H9 (cell line): ENCODE measurements around the gene RIMBP2. TPM values are rescaled to one million over a fixed set of nuclear protein-coding genes. Genes with fewer than 3 reads are reported as not detected.

Experiments used
- DNase-seq: peaks from one replicate; pipeline ENCODE4 v3.0.0-alpha.2; 2017
- H2AFZ ChIP-seq: one replicate; pipeline ENCODE4 v1.6.1; 2013; ENCODE audit warnings: mild to moderate bottlenecking, low read length, control low read depth, moderate library complexity
- H2AK5ac ChIP-seq: 2 replicates; pipeline ENCODE4 v1.6.1; 2013; ENCODE audit warnings: low read length, control low read depth, mixed read lengths; ENCODE audit not compliant: insufficient read length
- H2BK120ac ChIP-seq: one replicate; pipeline ENCODE4 v1.6.1; 2013; ENCODE audit warnings: low read depth, mild to moderate bottlenecking, low read length, control low read depth, inconsistent platforms; ENCODE audit not compliant: poor library complexity, severe bottlenecking
- H2BK12ac ChIP-seq: 2 replicates; pipeline ENCODE4 v1.6.1; 2013; ENCODE audit warnings: low read length, control low read depth, mixed read lengths, low read depth; ENCODE audit not compliant: insufficient read length
- H2BK15ac ChIP-seq: 2 replicates; pipeline ENCODE4 v1.6.1; 2013; ENCODE audit warnings: low read depth, low read length, control low read depth
- H2BK20ac ChIP-seq: one replicate; pipeline ENCODE4 v1.6.1; 2013; ENCODE audit warnings: low read depth, mild to moderate bottlenecking, low read length, control low read depth, inconsistent platforms; ENCODE audit not compliant: poor library complexity, severe bottlenecking
- H2BK5ac ChIP-seq: 2 replicates; pipeline ENCODE4 v1.6.1; 2013; ENCODE audit warnings: low read length, control low read depth, mixed read lengths; ENCODE audit not compliant: insufficient read length
- H3K14ac ChIP-seq: 2 replicates; pipeline ENCODE4 v1.6.1; 2013; ENCODE audit warnings: low read length, control low read depth; ENCODE audit not compliant: insufficient read depth
- H3K18ac ChIP-seq: 2 replicates; pipeline ENCODE4 v1.6.1; 2013; ENCODE audit warnings: low read depth, mild to moderate bottlenecking, mixed read lengths, low read length, control low read depth; ENCODE audit not compliant: insufficient read length
- H3K23ac ChIP-seq: 2 replicates; pipeline ENCODE4 v1.6.1; 2013; ENCODE audit warnings: low read length, control low read depth, mixed read lengths, low read depth; ENCODE audit not compliant: insufficient read length
- H3K23me2 ChIP-seq: 2 replicates; pipeline ENCODE4 v1.6.1; 2013; ENCODE audit warnings: low read depth, mild to moderate bottlenecking, mixed read lengths, low read length, control low read depth; ENCODE audit not compliant: insufficient read length, poor library complexity, severe bottlenecking
- H3K27ac ChIP-seq: 2 replicates; pipeline ENCODE4 v1.5.1; 2013; ENCODE audit warnings: low read length, control low read depth, mixed read lengths, low read depth; ENCODE audit not compliant: insufficient read length
- H3K27me3 ChIP-seq: 2 replicates; pipeline ENCODE4 v1.6.1; 2013; ENCODE audit warnings: low read length, control low read depth, inconsistent platforms; ENCODE audit not compliant: insufficient read depth
- H3K4ac ChIP-seq: 2 replicates; pipeline ENCODE4 v1.6.1; 2013; ENCODE audit warnings: low read depth, mild to moderate bottlenecking, control low read depth, inconsistent platforms, low read length, moderate library complexity
- H3K4me1 ChIP-seq: 2 replicates; pipeline ENCODE4 v1.6.1; 2013; ENCODE audit warnings: low read length, control low read depth, inconsistent platforms; ENCODE audit not compliant: insufficient read depth
- H3K4me2 ChIP-seq: 2 replicates; pipeline ENCODE4 v1.6.1; 2013; ENCODE audit warnings: low read length, control low read depth, mixed read lengths; ENCODE audit not compliant: insufficient read length, insufficient read depth
- H3K56ac ChIP-seq: 2 replicates; pipeline ENCODE4 v1.6.1; 2013; ENCODE audit warnings: low read depth, mild to moderate bottlenecking, mixed read lengths, low read length, control low read depth; ENCODE audit not compliant: insufficient read length
- H3K79me1 ChIP-seq: 2 replicates; pipeline ENCODE4 v1.6.1; 2013; ENCODE audit warnings: low read depth, mild to moderate bottlenecking, moderate library complexity, low read length, control low read depth, inconsistent platforms; ENCODE audit not compliant: insufficient read depth, poor library complexity, severe bottlenecking
- H3K79me2 ChIP-seq: 2 replicates; pipeline ENCODE4 v1.6.1; 2013; ENCODE audit warnings: low read length, control low read depth, inconsistent platforms; ENCODE audit not compliant: insufficient read depth
- H3K9ac ChIP-seq: 2 replicates; pipeline ENCODE4 v1.6.1; 2013; ENCODE audit warnings: low read length, control low read depth, mixed read lengths; ENCODE audit not compliant: insufficient read length; ENCODE audit errors: extremely low read depth
- H3K9me3 ChIP-seq: one replicate; pipeline ENCODE4 v1.6.1; 2013; ENCODE audit warnings: low read depth, low read length, inconsistent platforms; ENCODE audit not compliant: control insufficient read depth
- H3T11ph ChIP-seq: one replicate; pipeline ENCODE4 v1.6.1; 2013; ENCODE audit warnings: mild to moderate bottlenecking, low read length, control low read depth, inconsistent platforms
- H4K20me1 ChIP-seq: one replicate; pipeline ENCODE4 v1.6.1; 2013; ENCODE audit not compliant: control insufficient read depth, insufficient read length, insufficient read depth
- H4K5ac ChIP-seq: 2 replicates; pipeline ENCODE4 v1.6.1; 2013; ENCODE audit warnings: low read depth, mild to moderate bottlenecking, mixed read lengths, low read length, control low read depth; ENCODE audit not compliant: insufficient read length
- H4K8ac ChIP-seq: replicated peaks from 2 replicates; pipeline ENCODE4 v1.6.1; 2013; ENCODE audit warnings: low read length, control low read depth, mixed read lengths, low read depth; ENCODE audit not compliant: insufficient read length
- H4K91ac ChIP-seq: 2 replicates; pipeline ENCODE4 v1.6.1; 2013; ENCODE audit warnings: low read depth, mild to moderate bottlenecking, moderate library complexity, mixed read lengths, low read length, control low read depth; ENCODE audit not compliant: insufficient read length
- H3K27ac Mint-ChIP-seq, 3 experiments: 2 replicates in 2 of 3; 3 replicates in 1 of 3; pipeline ENCODE4 v1.8.0; 2020 to 2021; ENCODE audit warnings: mixed read lengths in 3 of 3, mild to moderate bottlenecking in 1 of 3, moderate library complexity in 1 of 3
- H3K27me3 Mint-ChIP-seq: 2 replicates; pipeline ENCODE4 v1.8.0; 2021; ENCODE audit warnings: low read depth, mild to moderate bottlenecking, moderate library complexity, mixed read lengths
- H3K36me3 Mint-ChIP-seq, 3 experiments: 2 replicates in 2 of 3; 3 replicates in 1 of 3; pipeline ENCODE4 v1.8.0; 2020 to 2021; ENCODE audit warnings: low read depth in 3 of 3, mixed read lengths in 3 of 3; ENCODE audit not compliant: insufficient read depth in 1 of 3
- H3K4me1 Mint-ChIP-seq, 2 experiments: 2 replicates each; pipeline ENCODE4 v1.8.0; 2020; ENCODE audit warnings: mixed read lengths in 2 of 2
- H3K4me3 Mint-ChIP-seq, 2 experiments: 2 replicates in 1 of 2; 3 replicates in 1 of 2; pipeline ENCODE4 v1.8.0; 2020 to 2021; ENCODE audit warnings: mild to moderate bottlenecking in 2 of 2, mixed read lengths in 2 of 2, moderate library complexity in 1 of 2
- H3K9me3 Mint-ChIP-seq, 2 experiments: 2 replicates in 1 of 2; 3 replicates in 1 of 2; pipeline ENCODE4 v1.8.0; 2020; ENCODE audit warnings: mild to moderate bottlenecking in 2 of 2, mixed read lengths in 2 of 2, moderate library complexity in 1 of 2
- WGBS: extraction: QIAGEN DNeasy Blood & Tissue Kit; methylation state at CpG from one replicate; pipeline ENCODE4 v1.1.7; 2013; ENCODE audit warnings: missing lambda C conversion rate, low lambda C conversion rate, mixed read lengths; ENCODE audit not compliant: insufficient read length; ENCODE audit errors: extremely low coverage; 5-methylcytosine and 5-hydroxymethylcytosine counted together
- total RNA-seq: library from RNA; stranded (reverse); gene quantifications from 2 replicates; pipeline ENCODE4 v1.2.1, GENCODE V29; 2021
- TF ChIP-seq, protein P1 (sequence below): fragments of 200-600 bp; sonication (generic); conservative IDR thresholded peaks from 3 replicates; pipeline ENCODE4 v1.8.0; 2021; ENCODE audit warnings: antibody characterized with exemption, mild to moderate bottlenecking

The RIMBP2 gene
- total RNA-seq, 1 experiment from 2014 or later, result 0.70 TPM

- TF ChIP-seq, protein P1, sequence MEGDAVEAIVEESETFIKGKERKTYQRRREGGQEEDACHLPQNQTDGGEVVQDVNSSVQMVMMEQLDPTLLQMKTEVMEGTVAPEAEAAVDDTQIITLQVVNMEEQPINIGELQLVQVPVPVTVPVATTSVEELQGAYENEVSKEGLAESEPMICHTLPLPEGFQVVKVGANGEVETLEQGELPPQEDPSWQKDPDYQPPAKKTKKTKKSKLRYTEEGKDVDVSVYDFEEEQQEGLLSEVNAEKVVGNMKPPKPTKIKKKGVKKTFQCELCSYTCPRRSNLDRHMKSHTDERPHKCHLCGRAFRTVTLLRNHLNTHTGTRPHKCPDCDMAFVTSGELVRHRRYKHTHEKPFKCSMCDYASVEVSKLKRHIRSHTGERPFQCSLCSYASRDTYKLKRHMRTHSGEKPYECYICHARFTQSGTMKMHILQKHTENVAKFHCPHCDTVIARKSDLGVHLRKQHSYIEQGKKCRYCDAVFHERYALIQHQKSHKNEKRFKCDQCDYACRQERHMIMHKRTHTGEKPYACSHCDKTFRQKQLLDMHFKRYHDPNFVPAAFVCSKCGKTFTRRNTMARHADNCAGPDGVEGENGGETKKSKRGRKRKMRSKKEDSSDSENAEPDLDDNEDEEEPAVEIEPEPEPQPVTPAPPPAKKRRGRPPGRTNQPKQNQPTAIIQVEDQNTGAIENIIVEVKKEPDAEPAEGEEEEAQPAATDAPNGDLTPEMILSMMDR, result no peak
- no peak overlapping the region for H3K27ac Mint-ChIP-seq
- no peaks in the 10 kb centered on the region for H3K79me1 ChIP-seq
- no peak overlapping the region for H3K18ac ChIP-seq
- no peak overlapping the region for H2AFZ ChIP-seq
- no peak overlapping the region for H4K91ac ChIP-seq
- H3K9ac ChIP-seq, result no peak overlapping the region
- no peaks in the 10 kb centered on the region for H3K23me2 ChIP-seq
- no peaks in the 10 kb centered on the region; the same call in 1 of the 2 replicates for H3K27me3 ChIP-seq
- H3K4me1 Mint-ChIP-seq, result no peaks in the 10 kb centered on the region
- no peak overlapping the region for H3K56ac ChIP-seq
- no peak overlapping the region for H3K4ac ChIP-seq
- H3K4me1 ChIP-seq, result no peaks in the 10 kb centered on the region
- H3T11ph ChIP-seq, result no peak overlapping the region
- no peak overlapping the region for H4K5ac ChIP-seq
- no CpG with 5 or more reads among the region's 14 CpGs for WGBS
- H2AK5ac ChIP-seq, result no peak overlapping the region
- no peak overlapping the region for H2BK120ac ChIP-seq
- H3K4me3 Mint-ChIP-seq, result no peak overlapping the region
- no peak overlapping the region for H3K27ac ChIP-seq
- H2BK20ac ChIP-seq, result no peak overlapping the region
- H2BK12ac ChIP-seq, result no peak overlapping the region
- no peak overlapping the region for H3K14ac ChIP-seq
- H3K9me3 Mint-ChIP-seq, result no peaks in the 10 kb centered on the region; a peak in 1 of 5 replicates
- no peak overlapping the region for H2BK15ac ChIP-seq
- H3K4me2 ChIP-seq, result no peak overlapping the region
- no peak overlapping the region for H3K23ac ChIP-seq
- no peak overlapping the region for H2BK5ac ChIP-seq
- no peaks in the 10 kb centered on the region for H3K79me2 ChIP-seq
- H4K20me1 ChIP-seq, result no peaks in the 10 kb centered on the region
- H3K9me3 ChIP-seq, result no peaks in the 10 kb centered on the region
- DNase-seq, result no peak
- H4K8ac ChIP-seq, result no peak overlapping the region
- 0 out of 7 replicates have a peak, but pooled peaks cover 0 to 2% (median 0%) of the 10 kb centered on the region in 3 experiments for H3K36me3 Mint-ChIP-seq
- H3K27me3 Mint-ChIP-seq, result no peaks in the 10 kb centered on the region; the same call in none of the 2 replicates
Measured at GRCh38 chr12:130573235-130573634, 142.9 kb downstream of the RIMBP2 start.
